Activated naive CD4-positive, alpha-beta T cell treated with anti-CD3 and anti-CD28 coated beads, Interleukin-2, amount 50 U/mL, for 72 hours (primary cell): ENCODE results near the gene TSPAN18. TPM values are rescaled to one million over a fixed set of nuclear protein-coding genes. Genes with fewer than 3 reads are reported as not detected.

Source experiments
- ATAC-seq, 2 donors: fragments of 150-1000 bp; cut with Tn5 transposase; 2 replicates each; pipeline ENCODE4 v1.10.0; 2021; ENCODE audit warnings: mild to moderate bottlenecking in 2 of 2, moderate library complexity in 2 of 2
- DNase-seq, 2 donors: peaks; one replicate each; pipeline ENCODE4 v3.0.0; 2021 to 2022; ENCODE audit warnings: low spot score in 2 of 2
- H3K27ac Mint-ChIP-seq, 2 donors: one replicate each; pipeline ENCODE4 v1.8.0; 2022; ENCODE audit warnings: mild to moderate bottlenecking in 2 of 2, mixed read lengths in 2 of 2
- H3K36me3 Mint-ChIP-seq, 2 donors: one replicate each; pipeline ENCODE4 v1.8.0; 2022; ENCODE audit warnings: mixed read lengths in 2 of 2
- H3K9me3 Mint-ChIP-seq, 2 donors: one replicate each; pipeline ENCODE4 v1.8.0; 2022; ENCODE audit warnings: mixed read lengths in 2 of 2
- total RNA-seq, 2 donors: library from RNA; stranded (reverse); gene quantifications; one replicate each; pipeline ENCODE4 v1.2.3, GENCODE V29; 2022

Gene TSPAN18
- total RNA-seq, 2 donors from 2014 or later, result 2.3 to 3.6 TPM

DNA sequence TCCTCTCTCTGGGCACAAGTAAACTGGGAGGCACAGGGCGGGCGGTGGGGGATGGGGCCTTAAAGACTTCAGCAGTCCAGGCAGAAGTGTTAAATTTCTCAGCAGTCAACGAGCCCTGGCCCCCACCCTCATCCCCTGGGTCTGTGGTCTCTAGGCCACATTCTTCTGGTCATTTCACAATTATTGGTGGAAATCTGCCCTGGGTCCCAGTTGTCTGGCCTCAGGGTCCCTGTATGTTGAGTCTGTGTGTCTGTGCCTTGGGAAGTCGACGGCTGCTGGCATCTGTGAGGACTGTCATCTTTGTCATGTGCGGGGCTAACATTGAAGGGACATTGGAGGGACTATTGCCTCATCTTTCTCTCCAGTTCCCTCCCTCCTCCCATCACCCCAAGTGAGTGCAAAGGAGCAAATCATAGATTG, 1.7 kb downstream of the TSPAN18 start:
- no peak for ATAC-seq
- H3K27ac Mint-ChIP-seq, result peak overlapping the region in 1 of 2 donors; percentile 62
- DNase-seq, result no peak
- no peaks in the 10 kb centered on the region for H3K36me3 Mint-ChIP-seq
- no peaks in the 10 kb centered on the region for H3K9me3 Mint-ChIP-seq

DNA sequence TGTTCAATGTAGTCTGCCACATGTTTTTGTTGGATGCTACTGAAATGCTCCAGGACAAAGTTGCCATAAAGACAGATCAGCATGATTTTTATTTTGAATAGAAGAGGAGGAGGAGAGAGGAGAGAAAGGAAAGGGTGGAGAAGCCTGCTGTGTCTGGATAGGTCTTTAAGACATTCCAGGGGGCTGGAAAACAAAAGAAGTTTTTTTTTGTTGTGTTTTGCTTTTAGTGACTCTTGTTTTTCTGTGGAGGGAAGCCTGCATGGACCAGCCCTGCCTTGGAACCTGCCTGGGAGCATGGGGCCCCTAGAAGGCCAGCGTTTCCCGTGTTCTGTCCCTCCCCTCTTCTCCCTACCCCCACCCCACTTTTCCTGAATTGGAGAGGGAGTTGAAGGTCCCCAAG, 2.3 kb downstream of the TSPAN18 start:
- no peak for ATAC-seq
- no peak for DNase-seq
- H3K27ac Mint-ChIP-seq, result peak overlapping the region in 1 of 2 donors; percentile 62

DNA sequence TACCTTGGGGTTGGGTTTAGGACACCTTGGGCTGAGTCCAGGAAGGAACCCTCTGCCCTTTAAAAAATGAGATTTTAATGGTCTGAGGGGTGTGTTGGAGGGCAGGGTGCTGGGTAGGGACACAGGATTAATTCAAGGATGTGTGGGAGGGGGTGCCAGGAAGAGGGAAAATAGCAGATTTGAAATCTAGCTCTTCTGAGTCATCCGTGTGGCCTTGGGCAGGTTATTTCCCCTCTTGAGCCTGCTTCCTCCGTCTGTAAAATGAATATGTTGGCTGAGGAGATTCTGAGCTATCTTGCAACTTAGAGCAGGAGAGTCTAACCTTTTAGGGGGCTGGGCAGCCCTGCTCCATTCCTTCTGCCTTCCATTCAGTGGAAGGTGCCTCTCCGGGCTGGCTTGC, 3.0 kb downstream of the TSPAN18 start:
- H3K36me3 Mint-ChIP-seq, result no peaks in the 10 kb centered on the region
- ATAC-seq (peak in 1 of 2 donors; percentile 45), DNase-seq (no peak)
- peak overlapping the region in 1 of 2 donors; percentile 29 for H3K27ac Mint-ChIP-seq
- no peaks in the 10 kb centered on the region for H3K9me3 Mint-ChIP-seq

More for the DNA sequence above, 2.3 kb downstream of the TSPAN18 start:
- no peaks in the 10 kb centered on the region for H3K9me3 Mint-ChIP-seq
- H3K36me3 Mint-ChIP-seq, result no peaks in the 10 kb centered on the region

DNA sequence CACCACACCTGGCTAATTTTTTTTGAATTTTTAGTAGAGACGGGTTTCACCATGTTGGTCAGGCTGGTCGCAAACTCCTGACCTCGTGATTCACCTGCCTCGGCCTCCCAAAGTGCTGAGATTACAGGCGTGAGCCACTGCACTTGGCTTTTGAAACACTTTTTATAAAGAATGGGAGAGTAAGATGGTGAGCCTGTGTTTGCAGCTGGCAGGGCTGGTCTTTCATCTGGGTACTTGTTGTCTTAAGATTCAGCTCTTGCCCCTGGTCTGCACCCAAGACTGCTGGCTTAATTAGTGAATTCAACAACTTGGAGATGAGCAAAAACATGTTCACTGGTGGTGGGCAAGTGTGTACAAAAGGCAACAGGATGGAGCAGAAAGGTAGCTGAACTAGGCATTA, 4.0 kb downstream of the TSPAN18 start:
- ATAC-seq, result no peak
- no peaks in the 10 kb centered on the region for H3K9me3 Mint-ChIP-seq
- DNase-seq, result no peak
- no peaks in the 10 kb centered on the region for H3K36me3 Mint-ChIP-seq
- H3K27ac Mint-ChIP-seq, result no peak overlapping the region

DNA sequence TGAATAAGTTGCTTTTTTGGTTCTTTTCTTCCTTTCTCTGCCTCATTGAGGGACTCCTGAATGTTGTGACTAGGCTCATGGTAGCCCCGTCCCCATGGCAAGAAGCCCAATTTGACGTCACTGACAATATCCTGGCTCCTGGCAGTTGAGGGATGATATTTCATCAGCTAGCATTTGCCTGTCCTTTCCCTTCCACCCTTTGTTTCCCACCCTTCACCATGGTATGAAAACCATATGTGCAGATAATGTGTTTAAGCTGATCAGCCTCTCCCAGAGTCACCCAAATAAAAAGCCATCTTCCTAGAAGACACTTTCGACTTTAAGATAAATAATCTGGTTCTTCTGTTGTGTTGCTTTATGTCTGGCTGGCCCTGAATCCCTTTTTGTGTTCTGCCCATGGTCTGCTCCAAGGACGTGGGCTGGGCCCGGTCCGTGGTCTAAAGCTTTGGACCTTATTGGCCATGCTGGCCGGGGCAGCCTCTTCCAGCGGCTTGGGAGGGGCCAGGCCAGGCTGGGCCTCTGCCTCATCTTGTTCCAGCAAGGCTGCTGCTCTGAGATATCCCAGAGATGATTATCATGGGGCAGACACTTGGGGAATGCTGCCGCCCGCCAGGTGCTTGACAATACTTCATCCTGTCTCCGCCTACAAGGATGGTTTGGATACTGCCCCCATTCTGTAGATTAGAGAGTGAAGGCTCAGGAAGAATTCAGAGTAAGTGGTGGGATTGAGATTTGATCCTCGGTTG, 5.1 kb downstream of the TSPAN18 start:
- H3K27ac Mint-ChIP-seq, result no peak overlapping the region
- ATAC-seq (no peak), DNase-seq (no peak)
- no peaks in the 10 kb centered on the region for H3K36me3 Mint-ChIP-seq
- H3K9me3 Mint-ChIP-seq, result no peaks in the 10 kb centered on the region

DNA sequence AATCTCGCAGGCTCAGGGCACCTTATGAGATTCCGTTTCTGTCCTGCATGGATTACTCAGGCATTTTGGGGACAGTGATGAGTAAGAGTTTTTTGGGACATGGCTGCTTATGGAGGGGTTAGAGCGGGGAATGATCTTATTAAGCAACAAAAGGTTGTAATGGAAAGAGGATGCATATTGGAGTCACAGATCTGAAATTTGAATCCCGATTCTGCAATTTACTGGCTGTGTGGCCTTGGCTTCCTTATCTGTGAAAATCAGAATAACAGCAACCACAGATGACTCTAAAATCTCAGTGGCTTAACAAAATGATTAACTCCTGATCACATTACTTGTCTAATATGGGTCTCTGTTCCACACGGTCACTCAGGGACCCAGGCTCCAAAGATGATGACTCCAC, 5.8 kb downstream of the TSPAN18 start:
- no peaks in the 10 kb centered on the region for H3K36me3 Mint-ChIP-seq
- no peaks in the 10 kb centered on the region for H3K9me3 Mint-ChIP-seq
- H3K27ac Mint-ChIP-seq, result no peak overlapping the region
- no peak for DNase-seq
- no peak for ATAC-seq

DNA sequence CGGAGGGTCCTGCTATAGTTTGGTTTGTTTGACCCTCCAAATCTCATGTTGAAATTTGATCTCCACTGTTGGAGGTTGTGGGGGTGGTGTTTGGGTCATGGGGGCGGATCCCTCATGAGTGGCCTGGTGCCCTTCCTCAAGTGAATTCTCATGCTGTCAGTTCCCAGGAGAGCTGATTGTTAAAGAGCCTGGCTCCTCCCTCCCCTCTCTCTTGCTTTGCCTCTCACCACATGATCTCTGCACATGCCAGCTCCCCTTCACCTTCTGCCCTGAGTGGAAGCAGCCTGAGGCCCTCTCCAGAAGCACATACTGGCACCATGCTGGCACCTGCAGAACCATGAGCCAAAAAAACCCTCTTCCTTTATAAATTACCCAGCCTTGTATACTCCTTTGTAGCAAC, 7.1 kb downstream of the TSPAN18 start:
- Mint-ChIP-seq H3K36me3 (no peaks in the 10 kb centered on the region), H3K27ac (no peak overlapping the region), H3K9me3 (no peaks in the 10 kb centered on the region)
- DNase-seq, result no peak
- no peak for ATAC-seq

DNA sequence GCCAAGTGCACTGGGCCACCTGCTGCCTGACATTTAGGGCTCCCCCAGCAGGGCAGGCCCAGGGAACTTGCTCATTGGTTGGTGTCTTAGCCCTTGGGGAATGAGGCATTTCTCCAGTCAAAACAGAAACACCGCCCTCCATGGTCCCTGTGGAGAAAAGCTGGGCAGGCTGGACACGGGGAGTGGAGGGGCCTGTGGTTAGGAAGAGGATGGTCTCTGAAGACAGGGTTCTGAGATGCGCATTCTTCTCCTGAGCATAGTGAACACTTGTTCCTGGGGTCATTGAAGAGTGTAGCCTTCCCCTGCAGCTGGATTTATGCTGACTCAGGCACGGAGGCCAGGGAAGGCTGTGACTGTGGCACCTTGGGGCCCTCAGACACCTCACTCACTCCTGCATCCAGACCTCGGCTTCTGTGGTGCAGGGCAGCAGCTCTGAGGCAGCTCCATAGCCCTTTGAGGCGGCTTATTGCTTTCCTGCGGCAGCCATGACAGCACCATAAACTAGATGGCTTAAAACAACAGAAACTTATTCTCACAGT, 8.2 kb downstream of the TSPAN18 start:
- Mint-ChIP-seq H3K27ac (no peak overlapping the region), H3K9me3 (no peaks in the 10 kb centered on the region), H3K36me3 (no peaks in the 10 kb centered on the region)
- DNase-seq, result no peak
- ATAC-seq, result no peak

DNA sequence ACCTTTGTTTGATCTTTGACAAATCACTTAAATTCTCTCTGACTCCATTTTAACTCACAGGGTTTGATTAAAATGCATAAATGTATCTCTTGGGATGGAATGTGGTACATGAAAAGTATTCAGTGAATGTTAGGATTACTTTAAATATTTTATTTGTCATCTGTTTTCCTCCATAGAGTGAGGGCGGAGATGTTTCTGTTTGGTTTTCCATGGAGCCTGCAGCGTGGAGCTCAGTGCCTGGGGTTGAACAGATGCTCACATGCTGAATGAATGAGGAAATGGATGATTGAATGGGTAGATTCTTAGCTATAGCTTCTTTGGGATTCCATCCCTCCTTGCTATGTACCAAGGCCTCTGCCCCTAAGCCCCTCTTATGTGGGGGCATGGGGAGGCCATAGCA, 10.0 kb downstream of the TSPAN18 start:
- Mint-ChIP-seq H3K27ac (no peak overlapping the region), H3K36me3 (no peaks in the 10 kb centered on the region), H3K9me3 (no peaks in the 10 kb centered on the region)
- no peak for DNase-seq
- no peak for ATAC-seq

DNA sequence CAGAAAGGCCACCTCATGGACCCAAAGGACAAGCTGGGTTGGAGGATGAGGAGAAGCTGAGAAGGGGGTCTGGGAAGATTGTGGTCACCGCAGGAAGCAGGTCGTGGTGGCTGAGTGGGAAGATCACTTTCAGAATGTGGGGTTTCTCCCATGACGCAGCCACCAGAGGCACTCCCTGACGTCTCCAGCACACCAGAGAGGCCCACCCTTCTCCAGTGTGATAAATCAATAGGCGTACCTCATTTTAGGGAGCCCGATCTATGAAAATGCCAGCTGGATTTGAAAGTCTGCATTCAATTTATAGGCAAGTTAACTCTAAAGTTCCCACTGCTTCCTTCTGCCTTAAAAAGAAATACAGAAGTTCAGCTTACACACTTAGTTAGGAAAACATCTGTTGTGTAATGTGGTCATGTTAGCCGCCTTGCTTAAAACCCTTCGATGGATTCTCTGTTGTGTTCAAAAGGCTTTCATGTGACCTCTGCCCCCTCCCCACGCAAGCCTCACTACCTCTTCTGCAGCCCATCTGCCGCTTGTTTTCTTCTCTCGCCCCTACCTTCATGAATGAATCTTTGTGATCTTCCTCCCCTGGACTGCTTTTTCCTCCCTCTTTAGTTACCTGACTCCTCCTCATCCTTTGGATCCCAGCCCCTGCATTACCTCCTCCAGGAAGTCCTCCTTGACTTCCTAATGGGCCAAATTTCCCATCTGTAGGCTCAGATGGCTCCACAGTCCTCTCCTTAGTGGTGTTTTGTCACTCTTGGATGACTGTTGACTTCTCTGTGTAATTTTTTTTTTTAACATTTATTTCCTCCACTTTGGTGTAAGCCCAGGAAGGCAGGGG, 10.7 kb downstream of the TSPAN18 start:
- ATAC-seq (peak in 1 of 2 donors; percentile 28), DNase-seq (no peak)
- Mint-ChIP-seq H3K27ac (no peak overlapping the region), H3K9me3 (no peaks in the 10 kb centered on the region), H3K36me3 (no peaks in the 10 kb centered on the region)

DNA sequence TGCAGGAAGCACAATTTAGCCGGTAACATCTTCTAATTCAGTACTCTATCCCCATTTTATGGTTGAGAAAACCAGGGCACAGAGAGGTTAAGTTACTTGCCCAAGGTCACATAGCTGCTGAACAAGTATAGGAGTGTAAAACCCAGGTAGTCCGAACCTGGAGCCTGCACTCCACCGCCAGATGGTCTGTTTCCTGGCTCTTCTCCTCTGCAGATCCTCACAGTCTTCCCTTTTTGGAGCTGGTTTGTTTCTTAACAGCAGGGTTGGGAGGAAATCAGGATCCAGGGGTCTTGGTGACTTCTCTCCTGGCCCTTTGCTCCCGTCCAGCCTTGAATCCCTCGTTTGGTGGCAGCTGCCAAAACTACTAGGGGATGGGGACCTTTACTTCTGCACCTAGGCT, 12.0 kb downstream of the TSPAN18 start:
- H3K9me3 Mint-ChIP-seq, result no peaks in the 10 kb centered on the region
- H3K36me3 Mint-ChIP-seq, result no peaks in the 10 kb centered on the region
- no peak overlapping the region for H3K27ac Mint-ChIP-seq
- ATAC-seq (no peak), DNase-seq (no peak)

DNA sequence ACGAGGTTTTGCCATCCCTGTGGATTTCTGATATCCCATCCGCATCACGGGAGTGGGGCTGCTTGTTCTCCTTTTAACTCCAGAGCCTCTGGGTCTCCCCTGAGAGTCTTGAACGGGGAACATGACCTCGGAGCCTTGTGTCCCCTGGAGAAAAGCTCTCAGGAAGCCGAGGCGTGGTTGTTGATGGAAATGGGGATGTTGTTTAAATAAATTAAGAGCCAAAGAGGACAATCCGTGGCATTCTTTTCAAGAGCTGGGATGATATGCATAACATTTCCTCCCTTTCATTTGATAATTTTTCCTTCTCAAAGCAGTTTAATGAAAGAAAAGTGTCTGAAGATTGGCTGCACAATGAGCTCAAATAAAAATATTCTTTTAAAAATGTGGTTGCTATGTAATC, 14.2 kb downstream of the TSPAN18 start:
- ATAC-seq, result no peak

DNA sequence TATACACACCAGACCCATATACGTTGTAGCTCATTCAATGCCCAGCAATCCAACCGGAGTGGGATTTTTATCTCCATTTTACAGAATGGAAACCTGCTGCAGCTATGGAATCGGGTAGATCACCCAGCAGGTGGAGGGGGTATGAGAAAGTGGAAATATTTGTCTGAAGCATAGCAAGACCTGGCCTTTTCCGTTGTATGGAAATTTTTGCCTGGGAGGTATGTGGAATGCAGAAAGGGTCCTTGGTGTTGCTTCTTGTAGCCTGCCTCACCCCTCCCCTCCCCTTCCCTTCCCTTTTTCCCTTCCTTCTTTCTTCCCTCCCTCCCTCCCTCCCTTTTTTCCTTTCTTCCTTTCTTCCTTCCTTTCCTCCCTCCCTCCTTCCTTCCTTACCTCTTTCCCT, 15.2 kb downstream of the TSPAN18 start:
- DNase-seq (no peak), ATAC-seq (no peak)
- no peak overlapping the region for H3K27ac Mint-ChIP-seq
- H3K36me3 Mint-ChIP-seq, result no peaks in the 10 kb centered on the region
- H3K9me3 Mint-ChIP-seq, result no peaks in the 10 kb centered on the region

More for the DNA sequence above, 14.2 kb downstream of the TSPAN18 start:
- no peak for DNase-seq
- peak overlapping the region in 1 of 2 donors; percentile 26 for H3K27ac Mint-ChIP-seq
- no peaks in the 10 kb centered on the region for H3K9me3 Mint-ChIP-seq
- H3K36me3 Mint-ChIP-seq, result no peaks in the 10 kb centered on the region

DNA sequence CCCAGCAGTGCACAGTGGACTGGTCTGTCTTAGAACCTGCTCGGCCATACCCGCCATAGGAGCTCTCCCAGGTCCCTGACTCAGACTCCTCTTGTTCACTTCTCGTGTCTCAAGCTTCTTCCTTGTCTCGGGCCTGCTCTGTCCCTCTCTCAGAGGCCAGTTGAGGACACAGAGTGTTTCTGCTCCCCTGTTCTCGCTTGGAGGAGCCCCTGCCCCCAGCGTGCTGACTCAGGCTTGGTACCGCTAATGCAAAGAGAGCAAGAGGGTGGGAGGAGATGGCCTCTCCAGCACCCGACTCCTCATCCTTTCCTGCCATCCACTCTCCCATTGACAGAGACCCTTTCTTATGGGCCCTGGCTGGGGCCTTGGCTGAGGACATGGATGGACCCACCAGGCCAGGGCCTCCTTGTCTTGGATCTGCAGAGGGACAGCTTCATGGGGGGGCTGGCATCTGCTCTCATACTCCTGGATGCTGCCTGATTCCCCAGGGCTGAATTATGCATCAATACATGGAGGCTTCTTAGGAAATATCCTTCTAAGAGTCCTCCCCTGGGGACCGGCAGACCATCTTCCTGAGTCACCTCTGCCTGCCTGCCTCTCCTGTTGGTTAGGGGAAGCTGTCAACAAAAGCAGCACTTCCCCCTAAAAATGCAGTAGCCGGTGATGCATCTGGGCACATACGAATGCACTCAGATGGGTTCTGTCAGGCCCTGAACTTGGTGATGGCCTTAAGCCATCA, 15.9 kb downstream of the TSPAN18 start:
- Mint-ChIP-seq H3K27ac (no peak overlapping the region), H3K9me3 (no peaks in the 10 kb centered on the region), H3K36me3 (no peaks in the 10 kb centered on the region)
- ATAC-seq (no peak), DNase-seq (no peak)

DNA sequence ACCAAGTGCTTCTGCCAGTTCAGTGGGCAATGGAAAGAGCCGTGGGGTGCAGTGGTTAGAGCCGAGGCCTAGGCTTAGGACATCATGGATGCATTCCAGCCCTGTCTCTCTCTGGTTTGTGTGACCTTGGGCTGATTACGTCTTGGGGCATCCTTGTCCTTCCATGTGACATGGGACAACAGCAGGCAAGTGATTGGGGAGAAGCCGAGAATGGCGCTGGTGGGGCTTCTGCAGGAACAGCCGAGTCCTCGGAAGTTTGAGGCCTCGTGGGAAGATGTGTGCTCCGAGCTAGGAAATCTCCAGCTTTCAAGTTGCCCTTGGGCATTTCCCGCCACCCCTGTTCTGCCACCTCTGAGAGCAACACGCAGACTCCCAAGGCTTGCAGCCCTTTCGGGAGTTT, 16.6 kb downstream of the TSPAN18 start:
- Mint-ChIP-seq H3K27ac (no peak overlapping the region), H3K36me3 (no peaks in the 10 kb centered on the region), H3K9me3 (no peaks in the 10 kb centered on the region)
- DNase-seq (no peak), ATAC-seq (no peak)

DNA sequence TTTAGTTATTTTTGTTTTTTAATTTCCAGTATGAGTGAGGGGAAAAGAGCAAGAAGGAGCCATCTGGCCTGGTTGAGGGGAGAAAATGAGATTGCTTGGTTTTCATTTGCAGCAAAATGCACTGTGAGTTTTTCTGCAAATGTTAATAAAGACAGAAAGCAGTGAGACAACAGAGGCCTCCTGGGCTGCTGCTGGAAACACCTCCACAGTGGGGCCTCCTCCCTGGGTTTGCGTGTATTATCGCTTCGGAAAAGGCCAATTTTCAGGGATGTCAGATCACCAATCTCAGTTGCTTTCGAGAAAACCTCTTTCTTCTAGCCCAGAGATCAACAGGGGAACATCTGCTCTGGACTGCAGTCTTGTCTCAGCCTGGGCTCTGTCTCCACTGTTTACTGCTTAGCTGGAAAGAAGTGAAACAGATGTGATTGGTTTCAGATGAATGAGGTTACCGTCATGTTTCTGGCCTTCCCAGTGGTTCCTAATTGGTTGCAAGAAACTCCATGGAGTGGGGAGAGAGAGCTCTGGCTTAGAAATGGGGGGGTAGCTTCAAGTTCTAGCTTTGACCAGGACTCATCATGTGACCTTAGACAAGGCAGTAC, 17.3 kb downstream of the TSPAN18 start:
- H3K9me3 Mint-ChIP-seq, result no peaks in the 10 kb centered on the region
- H3K27ac Mint-ChIP-seq, result no peak overlapping the region
- no peak for DNase-seq
- no peak for ATAC-seq
- H3K36me3 Mint-ChIP-seq, result no peaks in the 10 kb centered on the region
